Fibroblast of skin of abdomen (primary cell): ENCODE measurements around the gene OR9I1. TPM values are rescaled to one million over a fixed set of nuclear protein-coding genes. Genes with fewer than 3 reads are reported as not detected.

Experiments used
- DNase-seq: peaks from one replicate; pipeline ENCODE4 v3.0.0-alpha.2; 2013
- polyA plus RNA-seq, 2 experiments: library from polyadenylated mRNA; unstranded; fragments of 120-200 nt; gene quantifications; one replicate each; pipeline ENCODE4 v1.2.1, GENCODE V29; 2013; ENCODE audit not compliant: insufficient read length in 2 of 2

The OR9I1 gene, protein sequence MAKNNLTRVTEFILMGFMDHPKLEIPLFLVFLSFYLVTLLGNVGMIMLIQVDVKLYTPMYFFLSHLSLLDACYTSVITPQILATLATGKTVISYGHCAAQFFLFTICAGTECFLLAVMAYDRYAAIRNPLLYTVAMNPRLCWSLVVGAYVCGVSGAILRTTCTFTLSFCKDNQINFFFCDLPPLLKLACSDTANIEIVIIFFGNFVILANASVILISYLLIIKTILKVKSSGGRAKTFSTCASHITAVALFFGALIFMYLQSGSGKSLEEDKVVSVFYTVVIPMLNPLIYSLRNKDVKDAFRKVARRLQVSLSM
- not detected for polyA plus RNA-seq (2013, experiment 1 of 2; ENCODE audit: insufficient read length)
- polyA plus RNA-seq (2013, experiment 2 of 2; ENCODE audit: insufficient read length) = not detected

DNA sequence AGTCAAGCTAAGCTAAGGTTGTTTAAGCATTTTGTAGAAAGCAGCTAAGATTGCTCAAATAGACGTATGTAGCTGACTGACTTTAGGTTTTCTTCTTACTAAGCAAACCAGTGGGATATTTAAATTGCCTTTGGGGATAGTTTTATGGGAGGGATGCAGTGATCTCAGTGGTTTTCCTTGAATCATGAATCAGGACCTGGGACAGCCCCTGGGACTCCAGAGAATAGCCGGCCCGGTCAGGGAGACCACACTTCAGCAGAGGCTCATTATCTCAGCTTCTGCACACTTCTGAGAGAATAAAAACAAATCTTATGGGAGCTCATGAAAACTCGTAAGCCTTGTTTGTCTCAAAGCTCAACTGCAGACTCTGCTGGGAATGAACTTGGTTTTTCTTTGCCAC is at the start of gene OR9I1:
OR9I1 (minus strand) TSS at position 62 of the 400 bp plus-strand sequence. CDS start 6,086 bp downstream, outside the sequence.
- no peak for DNase-seq

DNA sequence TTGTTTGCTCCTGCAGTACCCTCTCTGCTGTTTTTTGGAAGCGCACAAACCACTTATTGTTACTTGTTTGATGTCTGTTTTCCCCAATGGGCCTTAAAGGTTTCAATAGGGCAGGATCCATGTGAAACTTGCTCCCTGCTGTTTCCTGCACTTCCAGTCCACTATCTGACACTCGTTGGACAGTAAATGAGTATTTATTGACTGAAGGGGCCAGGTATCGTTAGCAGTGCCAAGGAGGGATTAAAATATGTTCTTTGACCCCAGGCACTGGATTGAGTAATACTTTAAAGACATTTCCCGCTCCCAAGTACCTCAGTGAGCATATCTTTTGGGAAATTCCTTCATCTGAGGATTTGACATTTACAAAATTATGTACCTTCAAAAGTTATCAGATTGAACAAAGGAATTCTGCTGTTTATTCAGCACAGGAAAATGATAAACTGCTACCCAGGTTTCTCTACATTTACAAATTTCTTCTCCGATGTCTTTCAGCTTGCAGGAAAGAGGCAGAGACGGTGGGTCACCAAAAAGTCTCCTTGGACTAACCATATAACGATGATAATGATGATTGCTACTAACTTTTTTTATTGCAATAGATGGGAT is 40.3 kb upstream of the OR9I1 start:
- DNase-seq = no peak

- no peak for DNase-seq
Measured at GRCh38 chr11:58164990-58165389, 39.7 kb upstream of the OR9I1 start.

DNA sequence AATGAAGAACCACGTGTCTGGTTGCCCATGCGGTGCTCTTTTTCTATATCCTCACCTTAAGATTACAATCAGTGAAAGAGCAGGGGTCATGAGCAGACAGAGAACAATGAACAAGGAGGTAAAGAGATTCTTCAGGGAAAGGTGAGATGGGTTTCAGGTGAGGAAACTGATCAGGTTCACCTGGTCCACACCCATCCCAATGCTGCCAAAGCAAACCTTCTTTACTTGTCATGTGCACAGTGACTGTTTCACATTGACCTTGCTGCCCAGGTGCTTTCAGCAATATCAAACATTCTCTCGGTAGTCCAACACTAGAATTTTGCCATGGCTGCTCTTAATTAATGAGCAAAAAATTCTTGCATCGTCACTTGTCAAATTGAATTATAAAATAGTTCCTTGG is 39.1 kb upstream of the OR9I1 start:
- DNase-seq = no peak

DNA sequence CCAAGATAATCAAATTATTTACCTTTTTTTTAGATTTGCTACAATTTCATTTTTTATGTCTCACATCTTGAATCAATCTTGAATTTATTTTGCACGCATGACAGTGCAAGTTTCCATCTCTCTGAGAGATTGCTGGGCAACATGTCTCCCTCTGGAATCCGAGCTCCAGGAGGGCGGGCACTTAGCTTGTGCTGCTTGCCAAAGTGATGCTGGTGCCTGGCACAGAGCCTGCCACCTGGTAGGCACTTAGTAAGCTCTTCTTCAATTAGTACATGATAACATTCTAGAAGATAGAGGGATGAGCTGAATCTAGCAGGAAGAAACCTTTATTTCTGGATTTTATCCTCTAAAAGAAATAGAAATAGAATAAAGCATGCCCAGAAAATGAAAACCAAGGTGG is 27.5 kb upstream of the OR9I1 start:
- DNase-seq = no peak

- no peak for DNase-seq
Measured at GRCh38 chr11:58142761-58143160, 17.4 kb upstream of the OR9I1 start.

- no peak for DNase-seq
Measured at GRCh38 chr11:58135171-58135570, 9.8 kb upstream of the OR9I1 start.

- DNase-seq = no peak
Measured at GRCh38 chr11:58134151-58134550, 8.8 kb upstream of the OR9I1 start.

DNA sequence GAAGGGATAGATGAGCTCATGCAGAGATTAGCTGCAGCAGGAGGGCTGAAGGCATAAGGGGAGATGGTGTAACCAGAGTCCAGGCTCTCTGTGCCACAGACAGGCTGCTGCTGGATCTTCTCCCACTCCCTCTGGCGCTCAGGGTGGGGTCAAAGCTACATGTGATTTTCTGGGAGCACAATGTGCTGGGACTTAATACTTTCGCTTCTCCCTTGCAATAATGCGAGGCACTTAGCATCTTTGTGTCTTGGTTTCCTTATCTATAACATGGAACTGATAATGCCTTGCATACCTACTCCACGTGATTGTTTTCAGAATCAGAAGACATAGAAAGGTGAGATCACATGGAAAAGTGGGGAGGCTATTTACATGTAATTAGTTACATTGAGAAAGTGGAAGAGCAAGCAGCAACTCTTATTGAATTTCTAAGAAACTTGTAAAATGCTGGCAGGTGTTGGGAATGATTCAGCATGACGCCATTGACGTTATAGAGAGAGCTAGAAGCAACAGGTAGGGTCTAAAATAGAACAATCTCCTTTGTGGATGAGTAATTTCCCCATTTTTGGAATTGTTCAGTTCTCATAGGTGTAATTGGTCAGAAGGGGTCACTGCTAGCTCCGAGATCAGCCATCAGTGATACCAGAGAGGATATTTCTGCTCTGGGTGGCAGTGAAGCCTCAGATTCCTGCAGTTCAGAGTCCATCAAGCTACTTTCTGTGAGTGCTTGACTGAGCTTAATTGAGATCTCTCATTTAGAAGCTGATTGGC is 8.2 kb upstream of the OR9I1 start:
- no peak for DNase-seq

- no peak for DNase-seq
Measured at GRCh38 chr11:58127350-58127749, 2.0 kb upstream of the OR9I1 start.

GRCh38 chr11:58121096-58121495 is 4.2 kb downstream of the OR9I1 start:
- DNase-seq = no peak

DNA sequence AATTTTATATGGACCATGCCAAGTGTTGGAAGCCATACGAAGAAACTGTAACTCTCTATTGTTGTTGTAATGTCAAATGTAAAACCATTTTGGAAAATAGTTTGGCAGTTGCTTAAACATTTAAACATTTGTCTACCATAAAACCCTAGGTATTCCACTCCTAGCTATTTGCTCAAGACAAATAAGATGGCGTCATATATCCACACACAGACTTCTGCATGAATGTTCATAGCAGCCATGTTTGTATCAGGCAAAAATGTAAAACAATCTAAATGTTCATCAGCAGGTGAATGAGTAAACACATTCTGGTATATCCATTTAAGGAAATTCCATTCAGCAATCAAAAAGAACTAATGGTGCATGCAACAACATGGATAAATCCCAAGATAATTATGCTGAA is 27.9 kb downstream of the OR9I1 start:
- no peak for DNase-seq

DNA sequence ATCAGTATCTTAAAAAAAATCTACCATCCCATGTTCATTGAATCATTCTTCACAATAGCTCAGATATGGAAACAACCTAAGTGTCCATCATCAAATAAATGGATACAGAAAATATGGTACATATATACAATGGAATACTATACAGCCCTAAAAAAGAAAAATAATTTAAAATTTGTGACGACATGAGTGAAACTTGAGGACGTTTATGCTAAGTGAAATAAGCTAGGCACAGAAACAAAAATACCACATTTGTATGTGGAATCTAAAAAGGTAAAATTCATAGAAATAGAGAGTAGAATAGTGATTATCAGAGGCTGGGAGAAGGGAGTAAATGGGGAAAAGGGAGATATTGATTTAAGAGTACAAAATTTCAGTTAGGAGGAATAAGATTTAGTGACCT is 38.8 kb downstream of the OR9I1 start:
- no peak for DNase-seq

DNA sequence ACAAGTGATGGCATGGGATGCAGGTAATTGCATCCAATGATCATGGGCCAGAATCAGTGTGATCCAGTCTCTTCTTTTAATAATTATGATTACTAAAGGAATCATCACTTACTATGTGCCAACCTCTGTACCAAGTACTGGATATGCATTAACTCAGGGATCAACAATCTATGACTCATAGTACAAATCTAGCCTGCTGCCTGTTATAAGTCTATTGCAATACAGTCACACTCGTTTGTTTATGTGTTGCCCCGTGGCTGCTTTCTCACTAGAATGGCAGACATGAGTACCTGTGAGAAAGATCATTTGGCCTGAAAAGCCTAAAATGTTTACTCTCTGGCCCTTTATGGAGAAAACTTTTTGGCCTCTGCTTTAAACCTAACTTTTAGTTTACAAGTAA is 49.5 kb downstream of the OR9I1 start:
- no peak for DNase-seq

DNA sequence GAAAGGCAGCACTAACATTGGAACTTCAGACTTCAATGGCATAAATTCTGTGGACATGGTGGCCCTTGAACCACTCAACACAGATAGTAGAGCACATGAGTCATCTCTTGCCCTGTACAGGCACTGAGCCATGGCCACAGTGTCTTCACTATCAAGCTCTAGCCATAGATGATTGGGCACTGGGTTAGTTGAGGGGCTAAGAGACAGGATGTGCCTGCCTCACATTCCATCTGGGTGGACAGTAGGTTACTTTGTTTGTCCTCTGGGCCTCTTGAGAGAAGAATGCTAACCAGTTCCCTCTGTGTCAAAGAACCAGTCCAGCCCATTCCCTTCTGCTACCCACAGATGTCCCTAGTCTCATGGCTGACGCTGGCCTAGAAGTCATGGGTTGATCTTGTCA is 54.7 kb downstream of the OR9I1 start:
- DNase-seq = no peak

DNA sequence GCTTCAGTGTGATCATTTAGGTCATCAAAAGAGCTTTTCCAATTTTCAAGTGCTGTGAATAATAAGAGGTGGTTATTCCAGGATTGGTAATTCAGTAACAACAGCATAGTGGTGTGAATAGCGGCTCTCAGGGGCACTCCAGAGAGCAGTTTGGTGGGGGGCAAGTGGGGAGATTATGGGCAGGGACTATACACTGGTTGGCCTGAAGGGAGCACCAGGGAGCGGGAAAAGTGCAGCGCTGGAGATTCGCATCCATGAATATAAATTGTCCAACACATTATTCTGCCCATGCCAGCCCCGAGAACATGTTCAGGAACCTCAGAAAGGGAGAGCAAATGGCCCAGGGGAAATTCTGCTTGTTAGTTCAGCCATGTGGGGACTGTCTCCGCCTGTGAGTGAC is 56.7 kb downstream of the OR9I1 start:
- DNase-seq = no peak

- no peak for DNase-seq
Measured at GRCh38 chr11:58067685-58068084, 57.6 kb downstream of the OR9I1 start.
